ENCODE measurements around the gene SYNDIG1.

SYNDIG1 gene

GRCh38 chr20:24699321-24700165 lies 230.1 kb downstream of the SYNDIG1 start:
- no peak for ATAC-seq

GRCh38 chr20:24700166-24700860 lies 230.9 kb downstream of the SYNDIG1 start:
- ATAC-seq, result no peak

- ATAC-seq, result no peak
These were observed 231.6 kb downstream of the SYNDIG1 start for GRCh38 chr20:24701027-24701426.

- no peak for ATAC-seq
These were observed 232.2 kb downstream of the SYNDIG1 start for GRCh38 chr20:24701668-24702067.

- no peak for ATAC-seq
These were observed 233.3 kb downstream of the SYNDIG1 start for GRCh38 chr20:24702501-24703283.

- no peak for ATAC-seq
These were observed 233.8 kb downstream of the SYNDIG1 start for GRCh38 chr20:24703284-24703610.

- ATAC-seq, result no peak
These were observed 235.5 kb downstream of the SYNDIG1 start for GRCh38 chr20:24704899-24705298.

GRCh38 chr20:24705486-24705885 lies 236.1 kb downstream of the SYNDIG1 start:
- no peak for ATAC-seq

- ATAC-seq, result no peak
These were observed 239.2 kb downstream of the SYNDIG1 start for GRCh38 chr20:24708411-24709295.

Data from activated CD4-positive, CD25-positive, alpha-beta regulatory T cell treated with anti-CD3 and anti-CD28 coated beads, Interleukin-2, amount 50 U/mL, for 24 hours (primary cell).